ENCODE measurements around the gene MFRP. TPM values are rescaled to one million over a fixed set of nuclear protein-coding genes. Genes with fewer than 3 reads are reported as not detected.

MFRP gene
- polyA plus RNA-seq, 2 of the 4 experiments (the other 2 are of a cell fraction): not detected

- no peak overlapping the region for H3K4me3 ChIP-seq
- no peak for FAIRE-seq
- H3K4me2 ChIP-seq: no peak overlapping the region
- CTCF ChIA-PET: interaction anchor here (0.8 to 20.0 kb wide), 11 partner anchors 8 to 100 kb away, joined by 3 to 341 read pairs (median 7); partner anchors contain the start of genes C1QTNF5, MFRP and RNF26
- POLR2A ChIA-PET: interaction anchor here (1.7 kb wide), 1 partner anchor 15 kb away, joined by 5 read pairs; no protein-coding TSS in a partner anchor
- TF ChIP-seq HOXB13 (CRISPR knock-in tag; IDR thresholded peaks at IDR 0.05; ENCODE audit: low read depth): no peak
- no peak for TF ChIP-seq ESRRA (IDR thresholded peaks at IDR 0.05; ENCODE audit: borderline replicate concordance, low read length)
- no peak for TF ChIP-seq HMGXB4 (CRISPR knock-in tag; IDR thresholded peaks at IDR 0.05; ENCODE audit: borderline replicate concordance)
- no peak for TF ChIP-seq POLR2AphosphoS2 (conservative IDR thresholded peaks at IDR 0.05; ENCODE audit: low read length)
- TF ChIP-seq HES2 (IDR thresholded peaks at IDR 0.05): no peak
- no peak for TF ChIP-seq NPAS2 (CRISPR knock-in tag; IDR thresholded peaks at IDR 0.05; ENCODE audit: borderline replicate concordance)
- TF ChIP-seq HOXB5 (CRISPR knock-in tag; IDR thresholded peaks at IDR 0.05): no peak
- TF ChIP-seq RAD21 (conservative IDR thresholded peaks at IDR 0.05 in 1 of 2, IDR thresholded peaks at IDR 0.05 in 1 of 2): no peak
- no peak for TF ChIP-seq NR3C1 (IDR thresholded peaks at IDR 0.05)
- no peak for TF ChIP-seq BCL3 (IDR thresholded peaks at IDR 0.05)
- TF ChIP-seq CEBPB (IDR thresholded peaks at IDR 0.05): no peak
- no peak for TF ChIP-seq FOSL2 (IDR thresholded peaks at IDR 0.05)
- no peak for TF ChIP-seq FOSL2 (CRISPR knock-in tag; IDR thresholded peaks at IDR 0.05)
- peaks cover 15% of the 10 kb centered on the region; the same call in 1 of the 3 replicates for H3K4me1 ChIP-seq
- DNase-seq (ENCODE audit: low read depth in 1 of 2, low spot score in 1 of 2): no peak
- WGBS (ENCODE audit: missing lambda C conversion rate): 85% methylated on average over 11 of the region's 11 CpGs
- no peaks in the 10 kb centered on the region for H3K9me3 ChIP-seq
- no peak overlapping the region; a peak in 1 of 6 replicates for H3K27ac ChIP-seq
- ATAC-seq: no peak
Observed at GRCh38 chr11:119376197-119376847, 29.8 kb upstream of the MFRP start.

- Histone ChIP-seq H3K9me3 (no peaks in the 10 kb centered on the region), H3K27ac (no peak overlapping the region; a peak in 1 of 6 replicates), H3K4me3 (no peak overlapping the region), H3K4me1 (peaks cover 14% of the 10 kb centered on the region; the same call in 2 of the 3 replicates), H3K4me2 (no peak overlapping the region)
- FAIRE-seq (no peak), DNase-seq (ENCODE audit: low read depth in 1 of 2, low spot score in 1 of 2) (no peak), ATAC-seq (no peak)
- ChIA-PET POLR2A (interaction anchor here (1.7 kb wide), 1 partner anchor 14 kb away, joined by 5 read pairs; no protein-coding TSS in a partner anchor), CTCF (interaction anchor here (0.8 to 20.0 kb wide), 15 partner anchors 7 to 101 kb away, joined by 3 to 341 read pairs (median 11); partner anchors contain the start of genes C1QTNF5, MFRP and RNF26)
- 81% methylated on average over 12 of the region's 14 CpGs for WGBS (ENCODE audit: missing lambda C conversion rate)
- TF ChIP-seq TFCP2L1 (CRISPR knock-in tag; IDR thresholded peaks at IDR 0.05) (no peak), HOXA7 (CRISPR knock-in tag; IDR thresholded peaks at IDR 0.05) (no peak), JUNB (IDR thresholded peaks at IDR 0.05) (no peak), PHF8 (IDR thresholded peaks at IDR 0.05; ENCODE audit: borderline replicate concordance, low read depth) (no peak), HDAC2 (IDR thresholded peaks at IDR 0.05) (no peak), ESRRA (IDR thresholded peaks at IDR 0.05; ENCODE audit: borderline replicate concordance, low read length) (no peak), GATA3 (IDR thresholded peaks at IDR 0.05; ENCODE audit: borderline replicate concordance) (no peak), E2F6 (IDR thresholded peaks at IDR 0.05; ENCODE audit: borderline replicate concordance, low read depth) (no peak), HMGXB4 (CRISPR knock-in tag; IDR thresholded peaks at IDR 0.05; ENCODE audit: borderline replicate concordance) (no peak), HOXB5 (CRISPR knock-in tag; IDR thresholded peaks at IDR 0.05) (no peak), NR3C1 (IDR thresholded peaks at IDR 0.05) (no peak), SMC3 (IDR thresholded peaks at IDR 0.05) (no peak), HES2 (IDR thresholded peaks at IDR 0.05) (no peak), CEBPB (IDR thresholded peaks at IDR 0.05) (no peak), SREBF2 (IDR thresholded peaks at IDR 0.05) (no peak), CTCF (IDR thresholded peaks at IDR 0.05) (no peak), ATOH8 (CRISPR knock-in tag; IDR thresholded peaks at IDR 0.05; ENCODE audit: low read depth) (no peak)
Observed at GRCh38 chr11:119375337-119376196, 29.1 kb upstream of the MFRP start.

All from A549 (cell line).